Endothelial cell of umbilical vein (primary cell): ENCODE results near the gene SLC44A1. TPM values are rescaled to one million over a fixed set of nuclear protein-coding genes. Genes with fewer than 3 reads are reported as not detected.

Source experiments
- BruUV-seq: library from RNA; stranded (reverse); fragments of 400-500 nt; replicated peaks from 2 replicates; lab custom pipeline; 2021; lab: Mats Ljungman, UMichigan
- CTCF ChIA-PET: fragments of 300-600, 350-600 bp; sonication (Branson Sonifier 250); formaldehyde crosslinking; loops from one replicate; lab custom pipeline; 2021; ENCODE audit warnings: antibody characterized with exemption, inconsistent platforms; lab: Charles Lee
- POLR2A ChIA-PET: fragments of 300-600, 350-600 bp; sonication (Branson Sonifier 250); formaldehyde crosslinking; loops from one replicate; lab custom pipeline; 2021; ENCODE audit warnings: antibody characterized with exemption, inconsistent platforms; lab: Charles Lee
- DNase-seq: peaks from one replicate; pipeline ENCODE4 v3.0.0-alpha.2; 2011; ENCODE audit warnings: low read depth, low spot score
- FAIRE-seq: peaks from 2 replicates; lab custom pipeline; 2011; peaks lifted over from hg19 to GRCh38; lab: Jason Lieb, UNC
- H2AFZ ChIP-seq: 2 replicates; pipeline ENCODE4 v1.6.0; 2012; ENCODE audit warnings: low read depth, low read length, control low read depth, inconsistent platforms
- H3K27ac ChIP-seq: 2 replicates; pipeline ENCODE4 v1.5.1; 2011; ENCODE audit warnings: low read depth, mild to moderate bottlenecking, control low read depth, low read length, moderate library complexity; ENCODE audit not compliant: insufficient read depth
- H3K27me3 ChIP-seq, 2 experiments: 2 replicates each; pipeline versions ENCODE4 v1.6.0 to v1.6.1; 2011; ENCODE audit warnings: low read length in 2 of 2, mixed read lengths in 1 of 2; ENCODE audit not compliant: control insufficient read depth in 2 of 2, insufficient read depth in 2 of 2
- H3K36me3 ChIP-seq, 2 experiments: 2 replicates in 1 of 2; 3 replicates in 1 of 2; pipeline ENCODE4 v1.5.1; 2011; ENCODE audit warnings: low read length in 2 of 2, mild to moderate bottlenecking in 1 of 2, moderate library complexity in 1 of 2; ENCODE audit not compliant: control insufficient read depth in 2 of 2, insufficient read depth in 2 of 2; ENCODE audit errors: extremely low read depth in 1 of 2
- H3K4me1 ChIP-seq: 3 replicates; pipeline ENCODE4 v1.5.1; 2011; ENCODE audit warnings: mild to moderate bottlenecking, low read length; ENCODE audit not compliant: control insufficient read depth, insufficient read depth; ENCODE audit errors: extremely low read depth
- H3K4me2 ChIP-seq: 2 replicates; pipeline ENCODE4 v1.6.1; 2011; ENCODE audit warnings: low read length, control low read depth, mixed read lengths; ENCODE audit not compliant: insufficient read depth
- H3K4me3 ChIP-seq, 3 experiments: fragments of 200-600 bp in 1 of 3; sonication (generic), shearing (Covaris generic) in 1 of 3; replicated peaks in 1 of 3; 2 replicates each; pipeline ENCODE4 v1.5.1; 2011 to 2016; ENCODE audit warnings: control low read depth in 3 of 3, low read length in 3 of 3, mild to moderate bottlenecking in 2 of 3, inconsistent platforms in 1 of 3, low read depth in 1 of 3, moderate library complexity in 1 of 3; ENCODE audit not compliant: insufficient read depth in 1 of 3
- H3K79me2 ChIP-seq: 2 replicates; pipeline ENCODE4 v1.6.0; 2012; ENCODE audit warnings: low read length, inconsistent platforms; ENCODE audit not compliant: control insufficient read depth, insufficient read depth
- H3K9ac ChIP-seq: replicated peaks from 2 replicates; pipeline ENCODE3; 2011; ENCODE audit warnings: low read length, control low read depth; ENCODE audit not compliant: insufficient read depth; ENCODE audit errors: extremely low read depth
- H3K9me1 ChIP-seq: replicated peaks from 3 replicates; pipeline ENCODE4 v1.6.0; 2011; ENCODE audit warnings: mild to moderate bottlenecking, low read length; ENCODE audit not compliant: control insufficient read depth, insufficient read depth; ENCODE audit errors: extremely low read depth
- H3K9me3 ChIP-seq: replicated peaks from 2 replicates; pipeline ENCODE4 v1.5.1; 2012; ENCODE audit warnings: low read length, inconsistent platforms; ENCODE audit not compliant: control insufficient read depth, insufficient read depth
- H4K20me1 ChIP-seq: replicated peaks from 2 replicates; pipeline ENCODE3; 2011; ENCODE audit warnings: mild to moderate bottlenecking, low read length; ENCODE audit not compliant: control insufficient read depth, insufficient read depth; ENCODE audit errors: extremely low read depth
- CTCF ChIP-seq, 2 donors: IDR thresholded peaks; 1 replicate in 1 of 2; 2 replicates in 1 of 2; pipeline ENCODE4 v1.5.1; 2011; ENCODE audit warnings: low read length in 2 of 2, mild to moderate bottlenecking in 2 of 2, moderate library complexity in 2 of 2, control low read depth in 1 of 2, inconsistent platforms in 1 of 2, low read depth in 1 of 2; ENCODE audit not compliant: insufficient read depth in 1 of 2; ENCODE audit errors: extremely low read depth in 1 of 2
- EZH2 ChIP-seq: IDR thresholded peaks from 2 replicates; pipeline ENCODE4 v1.6.1; 2012; ENCODE audit warnings: borderline replicate concordance, low read depth, mild to moderate bottlenecking, moderate library complexity, low read length, inconsistent platforms; ENCODE audit not compliant: severe bottlenecking
- FOS ChIP-seq: IDR thresholded peaks from 2 replicates; pipeline ENCODE4 v1.6.1; 2011; ENCODE audit warnings: mild to moderate bottlenecking, low read length, moderate library complexity, borderline replicate concordance; ENCODE audit not compliant: insufficient read depth
- GATA2 ChIP-seq: IDR thresholded peaks from 2 replicates; pipeline ENCODE4 v1.7.0; 2011; ENCODE audit warnings: low read depth, mild to moderate bottlenecking, moderate library complexity, mixed read lengths, low read length; ENCODE audit not compliant: insufficient read length, insufficient read depth
- JUN ChIP-seq: IDR thresholded peaks from 2 replicates; pipeline ENCODE4 v1.6.1; 2011; ENCODE audit warnings: borderline replicate concordance, low read depth; ENCODE audit not compliant: insufficient read length, insufficient read depth
- MAX ChIP-seq: IDR thresholded peaks from 2 replicates; pipeline ENCODE4 v1.6.1; 2011; ENCODE audit not compliant: insufficient read depth, insufficient read length
- MYC ChIP-seq: IDR thresholded peaks from one replicate; pipeline ENCODE4 v1.6.1; 2011; ENCODE audit warnings: mild to moderate bottlenecking, low read depth, low read length
- POLR2A ChIP-seq: IDR thresholded peaks from 2 replicates; pipeline ENCODE4 v1.6.1; 2012; ENCODE audit warnings: low read depth, mild to moderate bottlenecking, control low read depth, low read length
- POLR2AphosphoS5 ChIP-seq: IDR thresholded peaks from 2 replicates; pipeline ENCODE4 v1.6.1; 2012; ENCODE audit warnings: low read depth, mild to moderate bottlenecking, control low read depth, low read length, moderate library complexity; ENCODE audit not compliant: insufficient read depth
- dilution Hi-C: fragments of 300-500 bp; cut with MboI; formaldehyde crosslinking; loops from one replicate; pipeline ENCODE4 v1.15.0; 2019; ENCODE audit warnings: low sequenced_read_pairs; ENCODE audit not compliant: extremely low pct_ligation_motif_present
- intact Hi-C: fragments of 100-400 bp; cut with micrococcal nuclease; formaldehyde crosslinking; loops from one replicate; pipeline ENCODE4 v1.10.0; 2022
- polyA plus RNA-seq, 4 experiments: library from polyadenylated mRNA; depleted of rRNA in 3 of 4; stranded (reverse) in 3 of 4; unstranded in 1 of 4; fragments of >200 nt; gene quantifications; 2 replicates each; pipeline versions ENCODE4 v1.2.1 to v1.2.3, GENCODE V29; 2011 to 2012; ENCODE audit warnings: missing spikeins in 1 of 4
- total RNA-seq: library from RNA; stranded (reverse); gene quantifications from 2 replicates; pipeline ENCODE4 v1.2.3, GENCODE V29; 2021

SLC44A1 gene
- total and polyA plus RNA-seq, 2 donors (not counting 3 experiments of a cell fraction or from before 2014, with no cell fraction given), result 16.1 to 37.7 TPM

GRCh38 chr9:105415662-105415980 is 171.2 kb downstream of the SLC44A1 start:
- DNase-seq (no peak), FAIRE-seq (no peak)
- H3K9ac ChIP-seq, result no peak overlapping the region
- ChIA-PET CTCF (interaction anchor here (0.7 to 3.7 kb wide), 4 partner anchors 135 to 635 kb away, joined by 3 to 20 read pairs (median 6); no protein-coding TSS in a partner anchor), POLR2A (no interaction called here)
- no peak overlapping the region for H3K4me3 ChIP-seq
- no peak overlapping the region for H2AFZ ChIP-seq
- dilution Hi-C loops, result no loop called here
- no peaks in the 10 kb centered on the region for H3K79me2 ChIP-seq
- TF ChIP-seq CTCF (IDR thresholded peaks at IDR 0.05; ENCODE audit: extremely low read depth in 1 of 2, insufficient read depth in 1 of 2, low read depth in 1 of 2, low read length in 2 of 2) (no peak), FOS (no peak), POLR2A (no peak), JUN (no peak), GATA2 (no peak), EZH2 (no peak), MAX (no peak), MYC (no peak), POLR2AphosphoS5 (no peak)
- no peaks in the 10 kb centered on the region for H3K9me3 ChIP-seq
- no peaks in the 10 kb centered on the region for H3K9me1 ChIP-seq
- H3K36me3 ChIP-seq, result no peaks in the 10 kb centered on the region
- BruUV-seq, result no TSS peak
- no peaks in the 10 kb centered on the region for H3K4me1 ChIP-seq
- H4K20me1 ChIP-seq, result no peaks in the 10 kb centered on the region
- H3K27me3 ChIP-seq, result no peaks in the 10 kb centered on the region
- no peak overlapping the region for H3K27ac ChIP-seq
- no peak overlapping the region for H3K4me2 ChIP-seq
- intact Hi-C loops, result loop anchor here (1.0 kb wide), 8 partner anchors 227 to 667 kb away; no protein-coding TSS in a partner anchor
